ENCODE measurements around the gene AATK. TPM values are rescaled to one million over a fixed set of nuclear protein-coding genes. Genes with fewer than 3 reads are reported as not detected.

AATK gene
- polyA plus RNA-seq, 2 of the 4 experiments (the other 2 are of a cell fraction): 0.26 to 0.37 TPM

- Histone ChIP-seq H3K9me3 (no peaks in the 10 kb centered on the region), H3K4me3 (no peak overlapping the region), H3K27ac (no peak overlapping the region), H3K4me1 (peaks cover 8% of the 10 kb centered on the region; the same call in 2 of the 3 replicates), H3K4me2 (no peak overlapping the region)
- POLR2A ChIA-PET: no interaction called here
- CTCF ChIA-PET: interaction anchor here (1.2 to 9.4 kb wide), 7 partner anchors 10 to 93 kb away, joined by 3 to 131 read pairs (median 8); no protein-coding TSS in a partner anchor
- ATAC-seq (no peak), DNase-seq (ENCODE audit: low read depth in 1 of 2, low spot score in 1 of 2) (no peak), FAIRE-seq (no peak)
- TF ChIP-seq POLR2A (IDR thresholded peaks at IDR 0.05; ENCODE audit: low read length) (no peak), RFX5 (IDR thresholded peaks at IDR 0.05) (no peak)
- 86% methylated on average over 22 of the region's 22 CpGs for WGBS (ENCODE audit: missing lambda C conversion rate)
These were observed 50.1 kb downstream of the AATK start for GRCh38 chr17:81115749-81116464.

GRCh38 chr17:81115219-81115618 is 50.8 kb downstream of the AATK start:
- POLR2A ChIA-PET: no interaction called here

GRCh38 chr17:81114351-81115093 is 51.5 kb downstream of the AATK start:
- no peak for ATAC-seq
- no peak for DNase-seq (ENCODE audit: low read depth in 1 of 2, low spot score in 1 of 2)
- H3K9me3 ChIP-seq: no peaks in the 10 kb centered on the region
- no peak overlapping the region for H3K4me2 ChIP-seq
- no peak overlapping the region for H3K4me3 ChIP-seq
- TF ChIP-seq MAFK (IDR thresholded peaks at IDR 0.05; ENCODE audit: partially characterized antibody) (no peak), FOXS1 (CRISPR knock-in tag; IDR thresholded peaks at IDR 0.05) (no peak), BHLHE40 (IDR thresholded peaks at IDR 0.05; ENCODE audit: low read depth, low read length) (no peak), MAZ (IDR thresholded peaks at IDR 0.05; ENCODE audit: borderline replicate concordance, low read depth, low read length) (no peak), SMC3 (IDR thresholded peaks at IDR 0.05) (no peak), ZFP36 (IDR thresholded peaks at IDR 0.05; ENCODE audit: borderline replicate concordance, partially characterized antibody) (no peak), EHF (CRISPR knock-in tag; IDR thresholded peaks at IDR 0.05) (no peak), NR3C1 (IDR thresholded peaks at IDR 0.05) (no peak), HEYL (CRISPR knock-in tag; IDR thresholded peaks at IDR 0.05) (no peak), MAX (IDR thresholded peaks at IDR 0.05) (no peak), RAD21 (conservative IDR thresholded peaks at IDR 0.05 in 1 of 2, IDR thresholded peaks at IDR 0.05 in 1 of 2) (no peak), HMGXB4 (CRISPR knock-in tag; IDR thresholded peaks at IDR 0.05; ENCODE audit: borderline replicate concordance) (no peak), RFX5 (IDR thresholded peaks at IDR 0.05) (no peak), CBX8 (IDR thresholded peaks at IDR 0.05) (no peak), HOXB5 (CRISPR knock-in tag; IDR thresholded peaks at IDR 0.05) (no peak), JUNB (IDR thresholded peaks at IDR 0.05) (no peak), NFE2L2 (conservative IDR thresholded peaks at IDR 0.05; ENCODE audit: low read length) (no peak), ZC3H11A (IDR thresholded peaks at IDR 0.05) (no peak), E2F6 (IDR thresholded peaks at IDR 0.05; ENCODE audit: borderline replicate concordance, low read depth) (no peak), CBX2 (IDR thresholded peaks at IDR 0.05; ENCODE audit: borderline replicate concordance, low read depth) (no peak)
- FAIRE-seq: no peak
- ChIA-PET POLR2A (interaction anchor here (0.5 kb wide), 1 partner anchor 125 kb away, joined by 5 read pairs; no protein-coding TSS in a partner anchor), CTCF (interaction anchor here (0.7 to 9.4 kb wide), 7 partner anchors 11 to 787 kb away, joined by 3 to 131 read pairs (median 9); no protein-coding TSS in a partner anchor)
- peaks cover 8% of the 10 kb centered on the region; the same call in 2 of the 3 replicates for H3K4me1 ChIP-seq
- WGBS (ENCODE audit: missing lambda C conversion rate): 78% methylated on average over 19 of the region's 19 CpGs
- no peak overlapping the region for H3K27ac ChIP-seq

More at GRCh38 chr17:81115219-81115618, 50.8 kb downstream of the AATK start:
- Histone ChIP-seq H3K4me1 (peaks cover 8% of the 10 kb centered on the region; the same call in 2 of the 3 replicates), H3K9me3 (no peaks in the 10 kb centered on the region), H3K4me3 (no peak overlapping the region), H3K4me2 (no peak overlapping the region), H3K27ac (no peak overlapping the region)
- DNase-seq (ENCODE audit: low read depth in 1 of 2, low spot score in 1 of 2): no peak
- FAIRE-seq: no peak
- no peak for ATAC-seq
- CTCF ChIA-PET: interaction anchor here (1.7 to 9.4 kb wide), 5 partner anchors 11 to 92 kb away, joined by 3 to 131 read pairs (median 9); no protein-coding TSS in a partner anchor
- WGBS (ENCODE audit: missing lambda C conversion rate): 100% methylated on average over 1 of the region's 11 CpGs
- no peak for TF ChIP-seq ZFP36 (IDR thresholded peaks at IDR 0.05; ENCODE audit: borderline replicate concordance, partially characterized antibody)
- no peak for TF ChIP-seq PBX3 (IDR thresholded peaks at IDR 0.05)
- no peak for TF ChIP-seq ZNF302 (CRISPR knock-in tag; IDR thresholded peaks at IDR 0.05)
- TF ChIP-seq EHF (CRISPR knock-in tag; IDR thresholded peaks at IDR 0.05): no peak
- TF ChIP-seq CBX2 (IDR thresholded peaks at IDR 0.05; ENCODE audit: borderline replicate concordance, low read depth): no peak
- no peak for TF ChIP-seq HES2 (IDR thresholded peaks at IDR 0.05)

Measured in A549 (cell line).